Fibroblast of skin of right quadriceps (primary cell): ENCODE results near the gene COPB1.

Experiments used
- DNase-seq: peaks from one replicate; pipeline ENCODE4 v3.0.0-alpha.2; 2013

Gene COPB1

GRCh38 chr11:14502039-14502438 lies 2.4 kb upstream of the COPB1 start:
- DNase-seq: no peak

- DNase-seq: peak; percentile 41
Measured at GRCh38 chr11:14500181-14500651, 605 bp upstream of the COPB1 start.

- no peak for DNase-seq
Measured at GRCh38 chr11:14499178-14499559, 442 bp downstream of the COPB1 start.

GRCh38 chr11:14480716-14481115 lies 18.9 kb downstream of the COPB1 start:
- DNase-seq: peak; percentile 7

GRCh38 chr11:14471127-14471526 lies 28.5 kb downstream of the COPB1 start:
- DNase-seq: no peak

GRCh38 chr11:14463623-14464022 lies 36.0 kb downstream of the COPB1 start:
- no peak for DNase-seq

GRCh38 chr11:14460147-14460546 lies 39.5 kb downstream of the COPB1 start:
- DNase-seq: no peak

- no peak for DNase-seq
Measured at GRCh38 chr11:14458377-14458776, 41.2 kb downstream of the COPB1 start.

GRCh38 chr11:14455648-14456430 lies 43.8 kb downstream of the COPB1 start:
- DNase-seq: no peak

- peak; percentile 39 for DNase-seq
Measured at GRCh38 chr11:14454861-14455632, 44.6 kb downstream of the COPB1 start.

GRCh38 chr11:14451825-14452224 lies 47.8 kb downstream of the COPB1 start:
- no peak for DNase-seq

GRCh38 chr11:14449302-14449714 lies 50.3 kb downstream of the COPB1 start:
- DNase-seq: no peak

- DNase-seq: no peak
Measured at GRCh38 chr11:14448240-14448639, 51.4 kb downstream of the COPB1 start.

GRCh38 chr11:14446701-14447169 lies 52.9 kb downstream of the COPB1 start:
- DNase-seq: peak; percentile 80

- DNase-seq: peak; percentile 48
Measured at GRCh38 chr11:14445542-14446530, 53.8 kb downstream of the COPB1 start.

GRCh38 chr11:14444441-14445189 lies 55.0 kb downstream of the COPB1 start:
- DNase-seq: no peak

GRCh38 chr11:14443638-14444037 lies 56.0 kb downstream of the COPB1 start:
- peak; percentile 65 for DNase-seq

GRCh38 chr11:14435717-14436512 lies 63.7 kb downstream of the COPB1 start:
- no peak for DNase-seq

- DNase-seq: no peak
Measured at GRCh38 chr11:14425621-14426020, 74.0 kb downstream of the COPB1 start.

- peak; percentile 75 for DNase-seq
Measured at GRCh38 chr11:14424096-14424495, 75.5 kb downstream of the COPB1 start.

- DNase-seq: peak; percentile 82
Measured at GRCh38 chr11:14423633-14424032, 76.0 kb downstream of the COPB1 start.
